Measurements from ENCODE around the gene MADCAM1. TPM values are rescaled to one million over a fixed set of nuclear protein-coding genes. Genes with fewer than 3 reads are reported as not detected.

The MADCAM1 gene
- total and polyA plus RNA-seq, 2 of the 8 experiments (the other 6 are each of a cell fraction or from before 2014, with no cell fraction given) = 2.3 to 3.0 TPM

DNA sequence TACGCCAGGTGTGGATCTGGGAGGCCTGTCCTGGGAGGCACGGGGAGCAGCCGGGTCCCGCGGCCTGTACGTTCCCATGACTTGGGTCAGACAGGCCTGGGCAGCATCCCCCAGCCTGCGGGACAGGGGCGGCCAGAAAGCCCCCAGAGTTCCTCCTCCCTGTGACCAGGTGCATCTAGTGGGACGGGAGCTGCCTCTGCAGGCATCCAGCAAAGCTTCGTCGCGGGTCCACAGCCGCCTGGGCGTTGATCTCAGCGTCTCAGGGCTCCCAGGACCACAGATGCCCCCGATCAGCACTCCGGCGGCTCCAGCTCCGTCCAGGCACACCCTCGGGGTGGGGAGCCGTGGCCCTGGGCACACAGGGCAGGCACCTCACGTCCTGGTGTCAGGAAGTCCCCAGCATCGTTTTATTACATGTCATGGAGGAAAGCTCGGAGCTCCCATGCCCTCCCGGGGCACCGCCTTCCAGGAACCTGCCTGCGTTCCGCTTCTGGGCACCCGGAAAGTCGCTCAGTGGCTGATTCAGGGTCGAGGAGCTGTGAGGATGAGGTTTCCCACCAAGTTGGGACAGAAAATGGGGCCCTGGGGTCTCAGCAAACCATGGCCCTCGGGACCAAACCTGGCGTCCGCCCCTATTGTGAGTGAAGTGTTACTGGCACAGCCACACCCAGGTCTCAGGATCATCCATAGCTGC is 46.0 kb downstream of the MADCAM1 start:
- Histone ChIP-seq H3K9ac (replicated peaks in 1 of 4; ENCODE audit: extremely low read depth in 1 of 4, low read depth in 3 of 4, low read length in 3 of 4) (no peak overlapping the region), H3K18ac (ENCODE audit: extremely low read depth, low read length) (no peak overlapping the region), H4K8ac (ENCODE audit: extremely low read depth, insufficient read depth, low read length) (no peak overlapping the region), H3K36me3 (ENCODE audit: control insufficient read depth in 2 of 4, insufficient read depth in 4 of 4, low read length in 3 of 4) (peaks cover 0 to 33% (median 11%) of the 10 kb centered on the region in 4 experiments; a peak in 6 of 8 replicates), H3K4me1 (replicated peaks in 1 of 4; ENCODE audit: control insufficient read depth in 3 of 4, insufficient read depth in 4 of 4, low read length in 3 of 4) (no peaks in the 10 kb centered on the region; a peak in 1 of 7 replicates), H2BK5ac (ENCODE audit: low read depth, low read length) (no peak overlapping the region), H2AK5ac (ENCODE audit: low read depth, low read length) (no peak overlapping the region), H3K27ac (ENCODE audit: low read depth, low read length) (no peak overlapping the region), H3K56ac (replicated peaks; ENCODE audit: insufficient read length, low read depth, low read length) (no peak overlapping the region), H3K23me2 (ENCODE audit: low read depth, low read length) (peaks cover 3% of the 10 kb centered on the region; the same call in 1 of the 2 replicates), H3K27me3 (replicated peaks in 1 of 4; ENCODE audit: control insufficient read depth in 3 of 4, extremely low read depth in 1 of 4, insufficient read depth in 3 of 4, low read length in 3 of 4) (no peaks in the 10 kb centered on the region), H4K20me1 (replicated peaks in 1 of 2; ENCODE audit: control insufficient read depth in 1 of 2, insufficient read depth in 2 of 2, low read length in 2 of 2) (peaks cover 2 to 21% of the 10 kb centered on the region in 2 experiments), H2AFZ (ENCODE audit: low read length) (no peak overlapping the region), H3K79me2 (ENCODE audit: control insufficient read depth in 1 of 2, insufficient read depth in 2 of 2, low read length in 2 of 2) (no peaks in the 10 kb centered on the region), H3K14ac (ENCODE audit: insufficient read length) (no peak overlapping the region), H3K4me3 (ENCODE audit: extremely low read depth in 1 of 4, insufficient read depth in 2 of 4, low read depth in 3 of 4, low read length in 4 of 4) (no peak overlapping the region), H3K79me1 (ENCODE audit: low read depth, low read length) (0 out of 2 replicates have a peak, but pooled peaks cover 6% of the 10 kb centered on the region), H3K9me3 (ENCODE audit: insufficient read depth in 2 of 2, low read depth in 1 of 2, low read length in 1 of 2) (no peaks in the 10 kb centered on the region), H2BK120ac (replicated peaks; ENCODE audit: low read depth, low read length) (no peak overlapping the region), H2BK15ac (ENCODE audit: low read length) (no peak overlapping the region), H2BK12ac (ENCODE audit: low read depth, low read length) (no peak overlapping the region), H3K4ac (replicated peaks; ENCODE audit: insufficient read length, low read depth, low read length) (no peak overlapping the region), H3K23ac (ENCODE audit: insufficient read length) (no peak overlapping the region), H2BK20ac (ENCODE audit: low read length) (no peak overlapping the region), H4K5ac (ENCODE audit: insufficient read length, low read depth, low read length) (no peak overlapping the region), H3K4me2 (ENCODE audit: insufficient read depth in 1 of 2, low read depth in 2 of 2, low read length in 2 of 2) (no peak overlapping the region), H4K91ac (replicated peaks; ENCODE audit: insufficient read length, low read length) (no peak overlapping the region)
- DNase-seq (ENCODE audit: low read depth in 1 of 2, low spot score in 2 of 2) = no peak
- no peak for FAIRE-seq
- ChIA-PET CTCF (ENCODE audit: partially characterized antibody) (interaction anchor here (0.9 to 2.0 kb wide), 3 partner anchors 10 to 31 kb away, joined by 3 to 7 read pairs (median 4); partner anchors contain the start of gene CDC34), POLR2A (ENCODE audit: partially characterized antibody) (interaction anchor here (0.6 to 4.2 kb wide), 10 partner anchors 9 to 52 kb away, joined by 3 to 43 read pairs (median 4); partner anchors contain the start of gene CDC34)
- TF ChIP-seq CTBP2 (IDR thresholded peaks at IDR 0.05; ENCODE audit: borderline replicate concordance, insufficient read depth, insufficient read length, low read length) (no peak), BCL11A (IDR thresholded peaks at IDR 0.05; ENCODE audit: low read depth in 2 of 2, low read length in 2 of 2) (no peak), RXRA (IDR thresholded peaks at IDR 0.05; ENCODE audit: insufficient read depth, low read depth, low read length) (no peak), RFX5 (IDR thresholded peaks at IDR 0.05; ENCODE audit: borderline replicate concordance, low read depth, low read length) (no peak), TAF7 (optimal IDR thresholded peaks at IDR 0.05; ENCODE audit: borderline replicate concordance, low read depth, low read length) (no peak), MAFK (IDR thresholded peaks at IDR 0.05; ENCODE audit: low read depth, low read length) (no peak)
- 89% methylated on average over 34 of the region's 34 CpGs; no CpG with 5 or more reads in 1 of the 2 experiments for WGBS, 2 experiments (ENCODE audit: extremely low coverage in 1 of 2, insufficient coverage in 1 of 2, insufficient read length in 1 of 2, insufficient replicate concordance in 2 of 2, low coverage in 1 of 2, low lambda C conversion rate in 2 of 2, missing lambda C conversion rate in 1 of 2)
